Left forelimb (tissue), 1 donor: Measurements from ENCODE around the gene SRGAP3.

Experiments used
- DNase-seq: peaks from one replicate; pipeline ENCODE4 v3.0.0-alpha.2; 2018; ENCODE audit warnings: low spot score

The SRGAP3 gene

GRCh38 chr3:9253327-9253726 is 3.9 kb upstream of the SRGAP3 start:
- no peak for DNase-seq

DNA sequence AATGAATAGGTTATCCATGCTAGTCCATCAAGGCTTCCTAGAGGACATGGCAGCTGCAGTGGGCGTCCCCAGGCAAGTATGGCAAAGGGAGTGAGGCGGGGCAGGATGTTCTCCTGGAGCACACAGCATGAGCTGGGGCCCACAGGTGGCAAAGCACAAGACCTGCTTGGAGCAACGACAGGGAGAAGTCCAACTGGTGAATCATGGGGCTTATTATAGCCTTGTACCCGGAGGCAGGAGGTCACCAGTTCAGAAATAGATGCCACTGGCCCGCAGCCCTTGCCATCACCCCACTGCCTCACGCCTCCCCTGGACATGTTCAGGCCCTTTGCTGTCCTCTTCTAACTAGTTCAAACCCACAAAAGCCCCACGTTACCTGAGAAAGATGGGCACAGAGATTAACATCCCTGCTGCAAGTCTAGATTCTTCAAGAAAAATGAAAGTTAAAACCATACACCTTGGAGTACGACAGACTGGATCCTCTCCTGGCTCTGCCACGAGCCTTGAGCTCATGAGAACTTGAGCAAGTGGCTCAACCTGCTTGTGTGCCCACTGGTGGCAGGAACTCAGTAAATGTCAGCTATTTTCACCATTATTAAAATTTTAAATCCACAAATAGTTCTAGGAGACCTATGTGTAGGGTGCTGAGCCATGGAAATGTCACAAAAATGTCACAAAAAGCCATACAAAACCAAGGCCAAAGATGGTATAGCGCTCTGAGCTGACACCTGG is 1.8 kb upstream of the SRGAP3 start:
- DNase-seq: no peak

GRCh38 chr3:9250236-9250635 is 790 bp upstream of the SRGAP3 start:
- DNase-seq: no peak

DNA sequence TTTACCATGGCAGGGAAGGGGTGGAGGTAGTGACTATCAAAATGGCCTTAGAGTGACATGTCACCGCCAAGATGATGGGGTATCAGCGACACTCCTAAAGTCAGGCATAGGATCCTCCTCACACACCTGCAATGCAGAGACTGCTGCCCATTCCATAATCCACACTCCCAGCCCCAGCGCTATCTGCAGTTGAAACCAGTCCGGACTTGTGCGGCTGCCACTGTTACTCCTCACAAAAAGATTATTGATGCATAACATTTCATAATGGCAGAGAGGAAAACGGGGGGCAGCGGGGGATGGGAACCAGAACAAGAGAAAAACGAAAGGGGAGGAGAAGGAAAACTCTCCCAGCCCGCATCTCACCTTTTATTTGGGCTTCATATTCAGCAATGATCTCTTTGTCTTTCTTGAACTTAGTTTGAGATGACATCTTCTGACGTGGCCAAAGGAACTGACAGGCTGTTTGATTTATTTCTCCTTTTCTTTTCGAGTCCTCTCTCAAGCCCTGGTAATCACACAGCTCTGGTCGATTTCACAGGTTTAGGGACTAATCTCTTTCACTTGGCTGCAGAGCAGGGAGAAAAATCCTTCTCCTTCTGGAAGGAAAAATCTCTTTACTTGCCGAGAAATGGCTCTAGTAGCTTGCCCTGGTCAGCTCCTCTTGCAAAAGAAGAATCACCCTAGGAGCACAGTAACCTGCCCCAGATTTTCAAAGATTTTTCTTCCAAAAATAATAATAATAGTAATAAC is 749 bp downstream of the SRGAP3 start:
- no peak for DNase-seq

DNA sequence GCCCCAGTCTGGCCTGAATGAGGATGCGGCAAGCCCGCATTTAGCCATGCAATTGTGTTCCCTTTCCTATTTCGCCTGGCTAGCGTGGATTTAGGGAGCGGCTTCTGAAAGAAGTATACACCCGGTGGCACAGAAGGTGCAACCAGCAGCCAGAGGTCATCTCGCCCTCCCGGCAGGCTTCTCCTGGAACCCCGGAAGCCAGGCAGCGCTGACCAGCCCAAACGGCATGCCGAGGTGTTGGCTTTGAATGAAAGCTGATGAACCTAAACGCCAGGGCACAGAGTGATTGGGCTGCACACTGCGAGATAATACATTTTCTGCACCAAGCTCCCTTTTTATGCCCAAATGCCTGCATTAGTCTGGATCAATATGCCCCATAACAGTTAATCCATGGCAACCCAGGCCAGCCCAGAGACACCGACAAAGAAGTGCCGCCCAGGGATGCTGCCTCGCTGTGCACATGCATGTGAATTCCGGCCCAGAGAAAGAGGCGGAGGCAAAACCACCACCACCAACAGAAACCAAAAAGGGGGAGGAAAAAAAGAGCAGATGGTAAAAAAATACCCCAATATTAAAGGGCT is 1.4 kb downstream of the SRGAP3 start:
- DNase-seq: no peak

- no peak for DNase-seq
These were observed 2.0 kb downstream of the SRGAP3 start for GRCh38 chr3:9247361-9247940.

- no peak for DNase-seq
These were observed 3.3 kb downstream of the SRGAP3 start for GRCh38 chr3:9246189-9246588.

DNA sequence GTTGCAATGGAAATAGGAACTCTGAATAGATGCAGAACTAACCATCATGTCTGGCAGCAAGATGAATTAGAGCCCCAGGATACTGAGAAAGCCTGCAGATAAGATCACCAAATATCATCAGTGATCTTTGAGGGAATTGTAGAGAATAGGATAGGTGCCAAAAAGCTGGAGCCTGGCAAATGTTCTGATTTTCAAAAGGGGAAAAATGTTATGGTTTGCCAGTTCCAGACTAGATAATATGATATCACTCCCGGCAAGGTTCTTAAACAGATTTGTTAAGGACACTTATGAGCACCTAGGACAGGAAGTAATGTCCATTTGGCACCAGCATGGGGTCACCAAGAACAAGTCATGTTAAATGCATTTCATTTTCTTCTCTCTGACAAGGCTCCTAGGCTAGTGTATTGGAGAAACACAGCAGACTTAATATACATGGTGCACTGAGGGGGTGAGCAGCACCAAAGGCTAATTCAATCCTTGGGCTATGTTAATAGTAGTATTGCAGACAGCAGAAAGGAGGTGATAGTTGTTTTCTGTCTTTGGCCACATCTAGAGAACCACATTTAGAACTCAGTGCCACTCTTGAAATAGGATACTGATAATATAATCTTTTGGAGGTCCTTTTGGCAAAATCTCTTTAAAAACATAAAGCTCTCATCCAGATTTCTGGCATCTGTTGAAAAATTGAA is 4.8 kb downstream of the SRGAP3 start:
- no peak for DNase-seq

GRCh38 chr3:9241956-9242355 is 7.5 kb downstream of the SRGAP3 start:
- DNase-seq: no peak

DNA sequence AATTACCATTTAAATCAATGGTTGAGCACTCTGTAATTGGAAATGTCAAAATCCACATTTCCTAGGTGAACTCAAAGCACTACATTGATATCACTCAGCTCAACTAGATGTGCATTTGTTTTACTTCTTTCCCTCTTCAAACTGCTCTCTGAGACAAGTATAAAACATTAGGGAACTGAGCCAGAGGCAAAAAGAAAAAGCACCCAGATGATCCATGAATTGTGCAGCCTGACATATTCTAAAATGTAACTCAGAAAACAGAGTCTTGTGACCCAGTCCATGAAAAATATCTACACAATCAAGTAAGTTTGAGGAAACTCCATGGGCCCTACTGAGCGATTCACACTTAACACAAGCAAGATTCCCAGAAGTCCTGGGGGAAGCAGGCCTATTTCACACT is 9.8 kb downstream of the SRGAP3 start:
- DNase-seq: no peak

GRCh38 chr3:9238721-9239295 is 10.6 kb downstream of the SRGAP3 start:
- DNase-seq: no peak

- DNase-seq: no peak
These were observed 11.2 kb downstream of the SRGAP3 start for GRCh38 chr3:9238276-9238675.

- DNase-seq: no peak
These were observed 15.4 kb downstream of the SRGAP3 start for GRCh38 chr3:9233814-9234600.

DNA sequence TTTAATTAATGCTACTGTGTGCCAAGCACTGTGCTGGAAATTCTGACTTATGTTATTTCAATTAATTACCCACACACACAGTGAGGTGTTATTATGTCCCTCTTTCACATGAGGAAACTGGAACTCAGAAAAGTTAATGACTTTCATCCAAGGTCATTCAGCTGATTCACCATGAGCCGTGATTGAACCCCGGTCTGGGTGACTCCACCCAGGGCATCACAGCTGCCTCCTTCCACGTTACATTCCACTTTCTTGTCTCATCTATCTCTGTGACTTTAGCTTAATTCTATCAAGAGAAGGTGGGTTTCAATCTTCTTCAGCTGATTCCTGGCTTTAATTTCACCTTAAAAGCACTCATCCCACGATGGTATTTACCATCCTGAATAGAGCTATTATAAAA is 16.3 kb downstream of the SRGAP3 start:
- no peak for DNase-seq

GRCh38 chr3:9231937-9232336 is 17.5 kb downstream of the SRGAP3 start:
- DNase-seq: no peak

DNA sequence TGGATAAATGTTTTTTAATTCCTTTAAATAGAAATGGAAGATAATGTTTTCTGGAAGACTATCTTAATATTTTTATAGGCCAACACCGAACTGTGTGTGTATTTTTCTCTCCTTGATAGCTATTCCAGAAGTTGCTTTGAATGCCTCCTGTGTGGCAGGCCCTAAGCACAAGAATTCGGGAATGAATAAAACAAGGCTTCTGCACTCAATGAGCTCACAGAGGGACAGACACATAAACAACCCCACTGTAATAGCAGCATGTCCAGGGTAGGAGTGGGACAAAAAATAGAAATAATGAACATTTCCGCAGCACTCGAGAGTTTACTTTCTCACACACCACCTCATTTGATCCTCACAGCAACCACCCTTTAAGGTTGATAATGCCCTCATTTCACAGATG is 18.0 kb downstream of the SRGAP3 start:
- DNase-seq: no peak

GRCh38 chr3:9231006-9231405 is 18.4 kb downstream of the SRGAP3 start:
- DNase-seq: no peak

DNA sequence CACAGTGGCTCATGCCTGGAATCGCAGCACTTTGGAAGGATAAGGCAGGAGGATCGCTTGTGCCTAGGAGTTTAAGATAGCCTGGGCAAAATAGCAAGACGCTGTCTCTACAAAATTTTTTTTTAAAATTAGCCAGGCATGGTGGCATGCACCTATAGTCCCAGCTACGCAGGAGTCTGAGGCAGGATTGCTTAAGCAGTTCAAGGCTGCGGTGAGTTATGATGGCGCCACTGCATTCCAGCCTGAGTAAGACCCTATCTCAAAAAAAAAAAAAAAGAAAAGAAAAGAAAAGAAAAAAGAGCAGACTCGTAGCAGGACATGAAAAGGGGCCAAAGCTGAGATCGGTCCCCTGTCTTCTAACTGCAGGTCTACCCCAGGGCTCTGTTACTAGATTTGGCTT is 18.9 kb downstream of the SRGAP3 start:
- DNase-seq: no peak

DNA sequence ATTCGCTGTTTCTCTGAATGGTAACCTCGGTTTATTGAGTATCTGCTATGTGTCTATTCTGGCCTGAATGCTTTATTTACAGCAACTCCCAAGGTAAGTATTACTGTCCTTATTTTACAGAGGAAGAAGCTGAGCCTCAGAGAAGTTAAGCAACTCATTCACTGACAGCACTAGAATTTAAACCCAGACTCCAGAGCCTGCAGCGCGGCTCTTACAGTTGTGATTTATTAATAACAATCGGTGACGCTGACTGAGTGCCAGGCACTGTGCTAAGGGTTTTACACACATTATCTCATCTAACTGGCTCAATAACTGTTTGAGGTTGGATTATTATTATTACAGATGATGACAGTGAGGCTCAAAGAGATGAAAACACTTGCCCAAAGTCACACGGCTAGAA is 19.6 kb downstream of the SRGAP3 start:
- no peak for DNase-seq

- DNase-seq: no peak
These were observed 20.1 kb downstream of the SRGAP3 start for GRCh38 chr3:9229325-9229724.

GRCh38 chr3:9226326-9226725 is 23.1 kb downstream of the SRGAP3 start:
- DNase-seq: no peak
